Testis (tissue), 3 donors: Measurements from ENCODE around the gene TSKU. TPM values are rescaled to one million over a fixed set of nuclear protein-coding genes. Genes with fewer than 3 reads are reported as not detected.

Experiments used
- DNase-seq: peaks from one replicate; pipeline ENCODE4 v3.0.0-alpha.2; 2019
- H3K27ac ChIP-seq, 2 donors: fragments of 200-600 bp; sonication (generic); one replicate each; pipeline ENCODE4 v1.5.1; 2019
- H3K27me3 ChIP-seq: fragments of 200-600 bp; sonication (generic); one replicate; pipeline ENCODE4 v1.5.1; 2019
- H3K36me3 ChIP-seq: fragments of 200-600 bp; sonication (generic); one replicate; pipeline ENCODE4 v1.5.1; 2017; ENCODE audit warnings: low read depth; ENCODE audit errors: missing control alignments
- H3K4me1 ChIP-seq: fragments of 200-600 bp; sonication (generic); one replicate; pipeline ENCODE4 v1.5.1; 2019
- H3K4me3 ChIP-seq, 2 donors: fragments of 200-600 bp; sonication (generic); one replicate each; pipeline ENCODE4 v1.5.1; 2017 to 2019
- H3K9me3 ChIP-seq: fragments of 200-600 bp; sonication (generic); one replicate; pipeline ENCODE4 v1.5.1; 2017
- POLR2A ChIP-seq: fragments of 450-650 bp; IDR thresholded peaks from one replicate; pipeline ENCODE4 v1.6.1; 2017; ENCODE audit warnings: antibody characterized with exemption, mild to moderate bottlenecking, moderate library complexity
- WGBS, 2 donors: methylation state at CpG; one replicate each; pipeline ENCODE4 v1.1.5; 2018; 5-methylcytosine and 5-hydroxymethylcytosine counted together
- intact Hi-C: fragments of 100-400 bp; cut with DNase I; formaldehyde crosslinking; loops from one replicate; pipeline ENCODE4 v1.15.1; 2023; ENCODE audit warnings: low total_unique reads
- polyA plus RNA-seq: library from polyadenylated mRNA; stranded (reverse); fragments of 350-450 nt; fragmentation: Illumina TruSeq; extraction: RNeasy Lipid Tissue Mini Kit (QIAGEN cat#74804); gene quantifications from one replicate; pipeline ENCODE4 v1.2.3, GENCODE V29; 2014; ENCODE audit warnings: low read depth, low replicate concordance; ENCODE audit not compliant: insufficient read depth
- total RNA-seq, 2 donors: library from RNA; depleted of rRNA; stranded (reverse); fragments of >200 nt; gene quantifications; one replicate each; pipeline ENCODE4 v1.2.3, GENCODE V29; 2016
- TF ChIP-seq, protein P1 (sequence below), 3 experiments: fragments of 450-650 bp in 2 of 3; fragments of 200-600 bp in 1 of 3; sonication (generic) in 1 of 3; IDR thresholded peaks; one replicate each; pipeline ENCODE4 v1.5.1; 2016 to 2019; ENCODE audit warnings: antibody characterized with exemption in 3 of 3, mild to moderate bottlenecking in 2 of 3, moderate library complexity in 1 of 3

Gene TSKU
- total and polyA plus RNA-seq, 3 donors from 2014 or later: 17.1 to 30.2 (median 25.9) TPM

DNA sequence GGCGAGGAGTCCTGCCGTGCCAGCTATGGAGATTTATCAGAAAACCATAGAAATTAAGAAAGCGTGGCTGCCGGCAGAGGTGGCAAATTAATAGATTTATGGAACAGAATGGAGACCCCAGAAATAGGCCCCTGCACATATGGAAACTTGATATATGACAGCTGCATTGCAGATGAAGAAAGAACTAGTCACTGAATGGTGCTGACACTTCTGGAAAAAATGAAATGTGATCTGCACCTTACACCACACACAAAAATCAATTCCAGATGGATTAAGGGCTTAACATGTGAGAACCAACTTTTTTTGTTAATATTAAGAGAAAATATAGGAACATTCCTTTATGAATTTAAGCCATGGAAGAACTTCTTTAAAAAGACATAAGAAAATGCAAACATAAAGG lies 40.3 kb upstream of the TSKU start:
- H3K4me3 ChIP-seq: no peak overlapping the region

DNA sequence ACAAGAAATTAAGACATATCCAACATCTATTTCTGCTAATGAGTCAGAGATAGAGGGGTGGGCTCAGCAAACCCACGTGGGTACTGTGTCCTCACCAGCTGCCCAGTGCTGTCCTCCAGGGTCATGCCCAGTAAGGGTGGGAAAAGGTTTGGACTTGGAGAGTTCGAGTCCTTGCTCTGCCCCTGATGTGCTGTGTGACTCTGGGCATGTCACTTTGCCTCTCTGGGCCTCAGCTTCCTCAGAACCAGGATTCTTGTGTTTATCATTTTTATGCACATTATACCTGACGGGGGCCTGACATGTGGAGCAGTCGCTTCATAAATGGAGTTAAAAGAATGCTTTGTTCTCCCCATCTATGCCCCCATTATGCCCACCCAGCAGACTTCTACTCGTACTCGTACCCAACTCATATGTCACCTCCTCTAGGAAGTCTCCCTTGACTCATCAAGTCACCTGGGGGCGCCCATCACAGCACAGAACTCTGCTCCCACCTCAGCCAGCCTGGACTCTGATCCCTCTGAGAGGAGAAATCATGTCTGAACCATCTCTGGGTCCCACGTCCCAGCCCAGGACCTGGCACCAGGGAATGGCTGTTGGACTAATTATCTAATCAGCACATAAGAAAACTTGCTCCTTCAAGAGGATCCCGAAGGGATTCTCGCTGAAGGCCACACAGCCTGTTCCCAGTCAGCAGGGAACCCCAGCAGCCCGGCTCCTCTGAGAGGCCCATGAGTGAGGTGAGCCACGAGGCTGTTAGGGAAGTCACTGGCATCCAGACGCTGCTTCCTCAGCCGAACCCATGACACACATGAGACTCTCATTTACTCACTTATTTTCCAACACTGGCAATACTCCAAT lies 38.7 kb upstream of the TSKU start:
- TF ChIP-seq, protein P1, sequence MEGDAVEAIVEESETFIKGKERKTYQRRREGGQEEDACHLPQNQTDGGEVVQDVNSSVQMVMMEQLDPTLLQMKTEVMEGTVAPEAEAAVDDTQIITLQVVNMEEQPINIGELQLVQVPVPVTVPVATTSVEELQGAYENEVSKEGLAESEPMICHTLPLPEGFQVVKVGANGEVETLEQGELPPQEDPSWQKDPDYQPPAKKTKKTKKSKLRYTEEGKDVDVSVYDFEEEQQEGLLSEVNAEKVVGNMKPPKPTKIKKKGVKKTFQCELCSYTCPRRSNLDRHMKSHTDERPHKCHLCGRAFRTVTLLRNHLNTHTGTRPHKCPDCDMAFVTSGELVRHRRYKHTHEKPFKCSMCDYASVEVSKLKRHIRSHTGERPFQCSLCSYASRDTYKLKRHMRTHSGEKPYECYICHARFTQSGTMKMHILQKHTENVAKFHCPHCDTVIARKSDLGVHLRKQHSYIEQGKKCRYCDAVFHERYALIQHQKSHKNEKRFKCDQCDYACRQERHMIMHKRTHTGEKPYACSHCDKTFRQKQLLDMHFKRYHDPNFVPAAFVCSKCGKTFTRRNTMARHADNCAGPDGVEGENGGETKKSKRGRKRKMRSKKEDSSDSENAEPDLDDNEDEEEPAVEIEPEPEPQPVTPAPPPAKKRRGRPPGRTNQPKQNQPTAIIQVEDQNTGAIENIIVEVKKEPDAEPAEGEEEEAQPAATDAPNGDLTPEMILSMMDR (IDR thresholded peaks at IDR 0.05): no peak
- TF ChIP-seq POLR2A: no peak
- 58 to 79% methylated on average over 14 of the region's 14 CpGs for WGBS, 2 donors
- intact Hi-C loops: no loop called here
- H3K27ac ChIP-seq: peak overlapping the region; percentile 22 to 26
- DNase-seq: peak; percentile 76
- H3K36me3 ChIP-seq: no peaks in the 10 kb centered on the region
- no peaks in the 10 kb centered on the region for H3K9me3 ChIP-seq
- H3K4me1 ChIP-seq: peaks cover 19% of the 10 kb centered on the region
- no peak overlapping the region for H3K4me3 ChIP-seq
- no peaks in the 10 kb centered on the region for H3K27me3 ChIP-seq

More for the DNA sequence above, 40.3 kb upstream of the TSKU start:
- TF ChIP-seq, protein P1 (IDR thresholded peaks at IDR 0.05): no peak
- TF ChIP-seq POLR2A: no peak
- DNase-seq: no peak
- Histone ChIP-seq H3K36me3 (no peaks in the 10 kb centered on the region), H3K9me3 (no peaks in the 10 kb centered on the region), H3K27me3 (no peaks in the 10 kb centered on the region), H3K27ac (no peak overlapping the region), H3K4me1 (peaks cover 19% of the 10 kb centered on the region)
- intact Hi-C loops: no loop called here
- WGBS, 2 donors: 79 to 90% methylated on average over 4 of the region's 4 CpGs

DNA sequence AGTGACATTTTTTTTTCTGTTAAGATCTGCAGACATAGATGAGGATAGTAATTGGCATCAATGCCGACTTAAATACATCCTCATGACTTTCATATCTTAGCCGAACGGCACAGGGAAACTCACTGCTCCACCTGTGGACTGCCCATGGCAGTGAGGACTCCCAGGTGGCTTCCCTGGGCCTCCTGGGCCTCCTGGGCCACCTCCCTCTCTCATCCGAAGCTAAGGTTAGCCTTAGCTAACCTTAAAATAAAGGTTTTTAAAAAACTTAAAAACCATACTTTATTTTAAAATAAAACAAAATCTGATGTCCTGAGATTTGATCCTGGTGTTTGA lies 38.1 kb upstream of the TSKU start:
- H3K27ac ChIP-seq: peak overlapping the region; percentile 22 to 26
- TF ChIP-seq, protein P1 (IDR thresholded peaks at IDR 0.05): no peak
- TF ChIP-seq POLR2A: no peak
- no peak for DNase-seq
- intact Hi-C loops: no loop called here
- 43 to 61% methylated on average over 4 of the region's 4 CpGs for WGBS, 2 donors
- H3K36me3 ChIP-seq: no peaks in the 10 kb centered on the region
- H3K4me1 ChIP-seq: peaks cover 22% of the 10 kb centered on the region
- no peaks in the 10 kb centered on the region for H3K9me3 ChIP-seq
- H3K4me3 ChIP-seq: no peak overlapping the region
- H3K27me3 ChIP-seq: no peaks in the 10 kb centered on the region

DNA sequence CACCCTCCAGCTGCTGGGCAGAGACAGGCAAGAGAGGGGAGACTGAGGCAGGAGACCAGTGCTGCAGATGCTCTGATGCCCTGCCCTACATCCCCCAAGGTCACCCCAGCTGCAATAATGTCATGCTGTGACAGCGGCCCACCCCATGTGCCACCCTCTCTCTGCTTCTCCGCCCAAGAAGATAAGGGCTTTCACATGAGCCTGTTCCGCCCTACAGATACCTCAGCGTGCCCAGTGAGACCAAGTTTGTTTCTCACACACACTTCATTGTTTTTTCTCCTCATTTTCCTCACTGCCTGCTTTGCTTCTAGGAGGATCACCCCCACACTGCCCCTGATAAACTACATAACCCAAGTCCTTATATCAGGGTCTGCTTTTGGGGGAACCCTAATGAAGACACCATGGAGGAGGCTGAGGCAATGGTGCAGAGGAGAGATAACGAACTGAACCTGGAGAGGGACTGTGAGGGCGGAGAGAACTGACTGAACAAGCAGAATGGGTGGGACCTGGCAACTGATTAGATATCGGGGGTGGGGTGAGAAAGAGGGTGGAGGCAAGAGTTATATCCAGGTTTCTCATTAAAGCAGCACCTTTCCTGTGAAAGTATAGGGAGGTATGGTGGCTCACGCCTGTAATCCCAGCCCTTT lies 37.5 kb upstream of the TSKU start:
- no peak overlapping the region for H3K4me3 ChIP-seq
- peaks cover 26% of the 10 kb centered on the region for H3K4me1 ChIP-seq
- no peaks in the 10 kb centered on the region for H3K27me3 ChIP-seq
- no peaks in the 10 kb centered on the region for H3K9me3 ChIP-seq
- H3K27ac ChIP-seq: peak overlapping the region; percentile 22 to 26
- DNase-seq: peak; percentile 70
- no peaks in the 10 kb centered on the region for H3K36me3 ChIP-seq
- 63 to 77% methylated on average over 8 of the region's 8 CpGs for WGBS, 2 donors
- TF ChIP-seq POLR2A: no peak
- TF ChIP-seq, protein P1 (IDR thresholded peaks at IDR 0.05): no peak
- intact Hi-C loops: no loop called here
